ENCODE results near the gene SLC6A7.

The SLC6A7 gene

DNA sequence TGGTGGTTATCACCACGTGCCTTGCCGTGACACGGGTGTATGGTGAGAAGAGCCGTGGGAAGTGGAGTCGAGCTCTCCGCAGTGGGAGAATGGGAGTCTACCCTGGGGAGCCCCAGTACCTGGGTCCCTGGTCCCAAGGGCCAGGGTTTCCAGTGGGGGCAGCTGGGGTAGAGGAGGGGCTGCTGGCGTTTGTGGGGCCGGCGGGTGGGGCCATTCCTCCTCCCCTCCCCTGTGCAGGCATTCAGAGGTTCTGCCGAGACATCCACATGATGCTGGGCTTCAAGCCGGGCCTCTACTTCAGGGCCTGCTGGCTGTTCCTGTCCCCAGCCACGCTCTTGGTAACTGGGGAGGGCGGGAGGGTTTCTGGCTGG lies 14.7 kb downstream of the SLC6A7 start:
- CTCF ChIA-PET, result interaction anchor here (6.4 kb wide), 1 partner anchor 14 kb away, joined by 49 read pairs; no protein-coding TSS in a partner anchor
- POLR2A ChIA-PET, result no interaction called here
- no peak for DNase-seq (ENCODE audit: extremely low spot score)
- no peak for TF ChIP-seq CTCF (IDR thresholded peaks at IDR 0.05; ENCODE audit: control extremely low read depth, extremely low read depth, low read depth, missing control alignments)

- POLR2A ChIA-PET, result no interaction called here
- TF ChIP-seq CTCF (IDR thresholded peaks at IDR 0.05; ENCODE audit: control extremely low read depth, extremely low read depth, low read depth, missing control alignments), result no peak
- DNase-seq (ENCODE audit: extremely low spot score), result no peak
- CTCF ChIA-PET, result interaction anchor here (0.7 to 6.4 kb wide), 4 partner anchors 12 to 77 kb away, joined by 3 to 49 read pairs (median 4); no protein-coding TSS in a partner anchor
Observed at GRCh38 chr5:150206098-150206778, 16.4 kb downstream of the SLC6A7 start.

DNA sequence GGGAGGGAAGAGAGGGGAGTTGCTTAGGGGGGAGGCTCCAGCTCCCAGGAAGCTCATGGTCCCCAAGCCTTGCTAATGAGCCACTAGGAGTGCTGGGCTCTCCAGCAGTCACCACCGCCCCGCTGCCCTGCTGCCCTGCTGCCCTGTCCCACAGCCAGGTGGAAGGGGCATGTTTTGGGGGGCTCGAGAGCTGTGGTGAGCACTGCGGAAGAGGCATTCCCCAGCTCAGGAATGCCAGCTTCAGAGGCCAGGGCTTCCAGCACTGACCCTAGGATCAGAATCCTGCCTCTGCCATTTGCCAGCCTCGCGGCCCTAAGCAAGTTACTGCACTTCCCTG lies 16.9 kb downstream of the SLC6A7 start:
- no peak for DNase-seq (ENCODE audit: extremely low spot score)
- TF ChIP-seq CTCF (IDR thresholded peaks at IDR 0.05; ENCODE audit: control extremely low read depth, extremely low read depth, low read depth, missing control alignments), result no peak
- ChIA-PET CTCF (interaction anchor here (0.7 to 6.4 kb wide), 3 partner anchors 12 to 31 kb away, joined by 3 to 49 read pairs (median 6); no protein-coding TSS in a partner anchor), POLR2A (no interaction called here)

- CTCF ChIA-PET, result interaction anchor here (1.5 to 6.4 kb wide), 2 partner anchors 10 to 13 kb away, joined by 5 to 49 read pairs; no protein-coding TSS in a partner anchor
- POLR2A ChIA-PET, result no interaction called here
- DNase-seq (ENCODE audit: extremely low spot score), result no peak
- TF ChIP-seq CTCF (IDR thresholded peaks at IDR 0.05; ENCODE audit: control extremely low read depth, extremely low read depth, low read depth, missing control alignments), result no peak
Observed at GRCh38 chr5:150208187-150209098, 18.6 kb downstream of the SLC6A7 start.

- CTCF ChIA-PET, result interaction anchor here (1.5 to 6.4 kb wide), 2 partner anchors 9 to 13 kb away, joined by 5 to 49 read pairs; no protein-coding TSS in a partner anchor
- POLR2A ChIA-PET, result no interaction called here
- DNase-seq (ENCODE audit: extremely low spot score), result no peak
- no peak for TF ChIP-seq CTCF (IDR thresholded peaks at IDR 0.05; ENCODE audit: control extremely low read depth, extremely low read depth, low read depth, missing control alignments)
Observed at GRCh38 chr5:150209099-150209635, 19.3 kb downstream of the SLC6A7 start.

DNA sequence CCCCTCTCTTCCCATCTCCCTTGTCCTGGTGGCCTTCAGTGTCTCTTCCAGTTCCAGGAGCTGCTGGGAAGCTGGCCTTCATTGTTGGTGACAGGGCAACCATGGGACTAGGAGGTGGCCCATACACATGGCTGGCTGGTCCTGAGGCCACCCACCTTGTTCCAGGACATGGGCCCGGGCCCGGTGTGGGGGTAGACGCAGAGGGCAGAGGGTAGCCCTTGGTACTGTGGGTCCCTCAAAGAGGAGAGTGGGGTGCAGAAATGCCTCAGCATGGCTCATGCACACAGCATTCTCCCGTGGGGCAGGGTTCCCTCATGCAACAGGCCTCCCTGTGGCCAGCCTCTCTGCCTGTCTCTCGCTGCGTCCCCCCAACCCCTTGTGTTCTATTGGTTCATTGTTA lies 20.8 kb downstream of the SLC6A7 start:
- no peak for TF ChIP-seq CTCF (IDR thresholded peaks at IDR 0.05; ENCODE audit: control extremely low read depth, extremely low read depth, low read depth, missing control alignments)
- POLR2A ChIA-PET, result no interaction called here
- DNase-seq (ENCODE audit: extremely low spot score), result no peak
- CTCF ChIA-PET, result interaction anchor here (1.0 to 6.4 kb wide), 2 partner anchors 8 to 80 kb away, joined by 3 to 49 read pairs; no protein-coding TSS in a partner anchor

Measured in GM10248 (cell line).